Activated naive CD8-positive, alpha-beta T cell treated with anti-CD3 and anti-CD28 coated beads, Interleukin-2, amount 10 ng/mL, durations not matched to agents 7 days and 5 days (primary cell): Measurements from ENCODE around the gene RNASE8. TPM values are rescaled to one million over a fixed set of nuclear protein-coding genes. Genes with fewer than 3 reads are reported as not detected.

ENCODE experiments used
- ATAC-seq: fragments of 150-1000 bp; cut with Tn5 transposase; one replicate; pipeline ENCODE4 v1.10.0; 2021; ENCODE audit warnings: low read depth, moderate library complexity
- POLR2A ChIA-PET: fragments of 350-600 bp; sonication (Branson Sonifier 250); formaldehyde crosslinking; loops from one replicate; lab custom pipeline; 2021; ENCODE audit warnings: antibody characterized with exemption; lab: Charles Lee
- DNase-seq: peaks from one replicate; pipeline ENCODE4 v3.0.0; 2021
- H3K27ac Mint-ChIP-seq: one replicate; pipeline ENCODE4 v1.8.0; 2022; ENCODE audit warnings: mild to moderate bottlenecking, mixed read lengths
- H3K27me3 Mint-ChIP-seq: one replicate; pipeline ENCODE4 v1.8.0; 2022; ENCODE audit warnings: mild to moderate bottlenecking, moderate library complexity, mixed read lengths
- H3K36me3 Mint-ChIP-seq: one replicate; pipeline ENCODE4 v1.8.0; 2021; ENCODE audit warnings: mild to moderate bottlenecking, mixed read lengths
- H3K4me1 Mint-ChIP-seq: one replicate; pipeline ENCODE4 v1.8.0; 2021; ENCODE audit warnings: mixed read lengths
- H3K4me3 Mint-ChIP-seq: one replicate; pipeline ENCODE4 v1.8.0; 2022; ENCODE audit warnings: mild to moderate bottlenecking, moderate library complexity, mixed read lengths
- H3K9me3 Mint-ChIP-seq: one replicate; pipeline ENCODE4 v1.8.0; 2021; ENCODE audit warnings: mixed read lengths
- total RNA-seq, 2 experiments: library from RNA; stranded (reverse); gene quantifications; one replicate each; pipeline ENCODE4 v1.2.3, GENCODE V29; 2021

RNASE8 gene
- total RNA-seq, 2 experiments from 2014 or later: not detected

DNA sequence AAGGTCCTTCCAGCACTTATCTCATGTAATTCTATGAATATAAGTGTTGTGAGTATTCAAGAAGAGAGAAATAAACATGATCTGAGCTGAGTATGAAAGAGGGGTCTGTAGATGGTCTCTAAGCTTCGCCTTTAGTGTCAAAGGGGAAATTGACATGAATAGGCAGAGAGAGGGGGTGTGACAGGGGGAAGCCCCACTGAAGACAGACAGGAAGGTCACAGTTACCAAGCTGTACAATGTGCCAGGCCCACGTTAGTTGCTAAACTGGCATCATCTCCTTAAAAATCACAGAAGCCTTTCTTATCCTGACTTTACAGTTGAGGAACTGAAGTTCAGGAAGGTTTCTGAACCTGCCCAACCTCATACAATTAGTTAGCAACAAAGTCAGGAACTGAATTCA lies 20.1 kb downstream of the RNASE8 start:
- H3K4me1 Mint-ChIP-seq: peaks cover 2% of the 10 kb centered on the region

DNA sequence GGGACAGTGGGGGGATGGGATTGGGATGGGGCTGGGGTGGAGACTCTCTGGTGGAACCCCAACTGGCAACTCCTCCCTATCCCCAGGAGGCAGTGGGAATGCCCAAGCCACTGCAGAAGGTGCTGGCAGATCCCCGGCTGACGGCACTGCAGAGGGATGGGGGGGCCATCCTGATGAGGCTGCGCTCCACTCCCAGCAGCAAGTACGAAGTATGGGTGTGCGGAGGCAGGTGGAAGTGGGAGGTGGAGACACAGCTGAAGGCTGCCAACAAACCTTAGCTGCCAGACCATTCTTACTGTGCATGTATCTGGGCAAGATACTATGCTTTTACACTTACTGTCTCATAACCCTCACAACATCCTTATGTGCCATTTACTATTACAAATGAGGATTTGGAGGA lies 20.7 kb downstream of the RNASE8 start:
- Mint-ChIP-seq H3K9me3 (no peaks in the 10 kb centered on the region), H3K4me3 (no peak overlapping the region), H3K4me1 (peaks cover 2% of the 10 kb centered on the region), H3K36me3 (no peaks in the 10 kb centered on the region), H3K27me3 (peaks cover 5% of the 10 kb centered on the region), H3K27ac (no peak overlapping the region)
- ATAC-seq (no peak), DNase-seq (no peak)
- POLR2A ChIA-PET: no interaction called here

More for the DNA sequence above, 20.1 kb downstream of the RNASE8 start:
- no peak for DNase-seq
- no peak overlapping the region for H3K27ac Mint-ChIP-seq
- peaks cover 9% of the 10 kb centered on the region for H3K27me3 Mint-ChIP-seq
- ATAC-seq: no peak
- no peaks in the 10 kb centered on the region for H3K9me3 Mint-ChIP-seq
- H3K36me3 Mint-ChIP-seq: no peaks in the 10 kb centered on the region
- H3K4me3 Mint-ChIP-seq: no peak overlapping the region
- POLR2A ChIA-PET: no interaction called here

GRCh38 chr14:21078726-21079125 lies 21.1 kb downstream of the RNASE8 start:
- no peak for ATAC-seq
- H3K36me3 Mint-ChIP-seq: no peaks in the 10 kb centered on the region
- no peaks in the 10 kb centered on the region for H3K9me3 Mint-ChIP-seq
- no peak for DNase-seq
- H3K4me1 Mint-ChIP-seq: peaks cover 2% of the 10 kb centered on the region
- peaks cover 4% of the 10 kb centered on the region for H3K27me3 Mint-ChIP-seq
- POLR2A ChIA-PET: no interaction called here
- no peak overlapping the region for H3K27ac Mint-ChIP-seq
- H3K4me3 Mint-ChIP-seq: no peak overlapping the region

GRCh38 chr14:21081521-21082142 lies 24.0 kb downstream of the RNASE8 start:
- no peak for DNase-seq
- H3K27me3 Mint-ChIP-seq: peaks cover 4% of the 10 kb centered on the region
- no peak overlapping the region for H3K27ac Mint-ChIP-seq
- no peaks in the 10 kb centered on the region for H3K9me3 Mint-ChIP-seq
- ATAC-seq: no peak
- POLR2A ChIA-PET: no interaction called here
- H3K36me3 Mint-ChIP-seq: no peaks in the 10 kb centered on the region
- H3K4me1 Mint-ChIP-seq: peaks cover 5% of the 10 kb centered on the region
- H3K4me3 Mint-ChIP-seq: no peak overlapping the region

DNA sequence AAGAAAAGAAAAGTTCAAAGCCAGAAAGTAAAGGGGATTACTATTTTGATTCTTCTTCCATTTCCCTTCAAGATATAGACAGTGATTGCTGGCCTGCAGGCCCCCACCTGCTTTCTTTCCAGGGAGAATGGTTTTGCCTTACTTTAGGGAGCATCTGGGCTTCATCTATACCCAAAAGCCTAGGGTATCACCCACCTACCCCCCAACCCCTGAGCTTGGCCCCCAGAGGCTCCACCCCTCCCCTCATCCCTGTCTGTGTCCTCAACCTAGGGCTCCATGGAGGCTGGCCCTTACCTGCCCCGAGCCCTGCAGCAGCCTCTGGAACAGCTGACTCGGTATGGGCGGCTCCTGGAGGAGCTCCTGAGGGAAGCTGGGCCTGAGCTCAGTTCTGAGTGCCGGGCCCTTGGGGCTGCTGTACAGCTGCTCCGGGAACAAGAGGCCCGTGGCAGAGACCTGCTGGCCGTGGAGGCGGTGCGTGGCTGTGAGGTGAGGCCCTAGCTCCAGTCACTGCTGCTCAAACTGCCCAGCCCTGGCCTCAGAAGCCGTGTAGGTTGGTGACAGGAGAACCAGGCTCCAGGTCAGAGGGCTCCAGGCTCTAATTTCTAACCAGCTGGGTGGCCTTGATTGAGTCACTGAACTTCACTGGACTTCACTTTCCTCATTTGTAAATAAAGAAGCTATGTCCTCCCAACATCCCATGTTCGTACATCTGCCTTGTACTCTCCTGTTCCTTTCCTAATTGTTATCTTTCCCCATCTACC lies 26.1 kb downstream of the RNASE8 start:
- peaks cover 2% of the 10 kb centered on the region for H3K27me3 Mint-ChIP-seq
- no peak overlapping the region for H3K27ac Mint-ChIP-seq
- no peaks in the 10 kb centered on the region for H3K9me3 Mint-ChIP-seq
- ATAC-seq: no peak
- POLR2A ChIA-PET: no interaction called here
- DNase-seq: no peak
- H3K4me1 Mint-ChIP-seq: peaks cover 17% of the 10 kb centered on the region
- H3K4me3 Mint-ChIP-seq: no peak overlapping the region
- H3K36me3 Mint-ChIP-seq: no peaks in the 10 kb centered on the region

- Mint-ChIP-seq H3K4me3 (no peak overlapping the region), H3K4me1 (peaks cover 20% of the 10 kb centered on the region), H3K36me3 (no peaks in the 10 kb centered on the region), H3K27ac (no peak overlapping the region), H3K9me3 (no peaks in the 10 kb centered on the region), H3K27me3 (peaks cover 2% of the 10 kb centered on the region)
- POLR2A ChIA-PET: no interaction called here
- DNase-seq (no peak), ATAC-seq (no peak)
Observed at GRCh38 chr14:21084396-21084795, 26.8 kb downstream of the RNASE8 start.

DNA sequence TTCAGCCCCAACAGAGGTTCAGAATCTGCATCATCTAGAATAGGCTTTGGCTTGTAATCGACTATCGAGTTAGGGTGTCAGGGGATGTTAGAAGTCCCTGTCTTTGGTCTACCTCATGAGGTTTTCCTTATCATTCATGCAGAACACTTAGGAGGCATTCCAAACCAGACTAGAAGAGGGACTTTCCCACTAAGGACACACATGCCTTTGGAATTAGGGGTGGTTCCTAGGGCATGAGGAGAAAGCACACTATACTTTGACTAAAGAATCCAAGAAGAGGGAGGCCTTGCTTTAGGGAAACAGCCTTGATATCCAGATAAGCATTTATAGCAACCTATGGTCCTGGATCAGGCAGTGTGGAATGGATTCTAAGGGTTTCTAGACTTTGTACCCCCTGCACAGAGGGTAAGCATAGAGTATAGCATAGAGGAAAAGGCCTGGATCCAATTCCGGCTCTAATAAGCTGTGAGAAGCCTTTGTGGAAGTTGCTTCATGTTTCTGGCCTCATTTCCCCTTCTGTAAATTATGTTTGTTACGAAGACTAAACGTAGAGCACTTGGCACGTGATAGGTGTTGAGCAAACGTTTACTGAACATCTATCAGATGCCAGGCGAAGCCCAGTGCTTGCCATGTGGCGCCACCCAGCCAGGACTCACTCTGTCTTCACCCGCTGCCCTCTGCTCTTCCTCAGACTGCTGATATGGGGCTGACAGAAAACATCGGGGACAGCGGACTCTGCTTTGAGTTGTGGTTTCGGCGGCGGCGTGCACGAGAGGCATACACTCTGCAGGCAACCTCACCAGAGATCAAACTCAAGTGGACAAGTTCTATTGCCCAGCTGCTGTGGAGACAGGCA lies 27.6 kb downstream of the RNASE8 start:
- H3K27me3 Mint-ChIP-seq: peaks cover 2% of the 10 kb centered on the region
- POLR2A ChIA-PET: no interaction called here
- peaks cover 20% of the 10 kb centered on the region for H3K4me1 Mint-ChIP-seq

DNA sequence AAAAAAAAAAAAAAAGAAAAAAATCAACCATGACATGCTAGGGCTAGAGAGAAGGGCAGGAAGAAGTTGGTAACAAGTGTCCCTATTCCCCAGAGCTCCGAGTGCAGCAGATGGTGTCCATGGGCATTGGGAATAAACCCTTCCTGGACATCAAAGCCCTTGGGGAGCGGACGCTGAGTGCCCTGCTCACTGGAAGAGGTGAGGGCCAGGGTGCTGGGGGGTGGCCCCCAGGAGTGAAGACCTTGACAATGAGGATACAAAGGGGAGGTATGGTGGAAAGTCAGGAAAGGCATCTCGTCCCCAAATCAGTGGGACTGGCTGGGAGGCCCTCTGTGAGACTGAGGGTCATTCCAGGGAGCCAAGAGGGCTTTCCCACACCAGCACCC lies 29.3 kb downstream of the RNASE8 start:
- H3K4me1 Mint-ChIP-seq: peaks cover 20% of the 10 kb centered on the region
- no peaks in the 10 kb centered on the region for H3K9me3 Mint-ChIP-seq
- POLR2A ChIA-PET: interaction anchor here (1.9 to 2.6 kb wide), 2 partner anchors 16 to 17 kb away, joined by 16 to 18 read pairs; partner anchors contain the start of gene ARHGEF40
- no peak overlapping the region for H3K27ac Mint-ChIP-seq
- no peak overlapping the region for H3K4me3 Mint-ChIP-seq
- ATAC-seq (no peak), DNase-seq (no peak)
- H3K36me3 Mint-ChIP-seq: no peaks in the 10 kb centered on the region
- H3K27me3 Mint-ChIP-seq: peaks cover 2% of the 10 kb centered on the region

More for the DNA sequence above, 27.6 kb downstream of the RNASE8 start:
- DNase-seq: no peak
- ATAC-seq: no peak
- H3K36me3 Mint-ChIP-seq: no peaks in the 10 kb centered on the region
- no peaks in the 10 kb centered on the region for H3K9me3 Mint-ChIP-seq
- H3K4me3 Mint-ChIP-seq: no peak overlapping the region
- H3K27ac Mint-ChIP-seq: no peak overlapping the region

- peak overlapping the region; percentile 53 for H3K27ac Mint-ChIP-seq
- no peak for DNase-seq
- H3K27me3 Mint-ChIP-seq: peaks cover 2% of the 10 kb centered on the region
- H3K4me1 Mint-ChIP-seq: peaks cover 21% of the 10 kb centered on the region
- H3K36me3 Mint-ChIP-seq: no peaks in the 10 kb centered on the region
- POLR2A ChIA-PET: interaction anchor here (0.9 to 2.6 kb wide), 3 partner anchors 16 to 73 kb away, joined by 3 to 18 read pairs (median 16); partner anchors contain the start of gene ARHGEF40
- peak; percentile 74 for ATAC-seq
- no peak overlapping the region for H3K4me3 Mint-ChIP-seq
- no peaks in the 10 kb centered on the region for H3K9me3 Mint-ChIP-seq
Observed at GRCh38 chr14:21087294-21088091, 29.9 kb downstream of the RNASE8 start.

DNA sequence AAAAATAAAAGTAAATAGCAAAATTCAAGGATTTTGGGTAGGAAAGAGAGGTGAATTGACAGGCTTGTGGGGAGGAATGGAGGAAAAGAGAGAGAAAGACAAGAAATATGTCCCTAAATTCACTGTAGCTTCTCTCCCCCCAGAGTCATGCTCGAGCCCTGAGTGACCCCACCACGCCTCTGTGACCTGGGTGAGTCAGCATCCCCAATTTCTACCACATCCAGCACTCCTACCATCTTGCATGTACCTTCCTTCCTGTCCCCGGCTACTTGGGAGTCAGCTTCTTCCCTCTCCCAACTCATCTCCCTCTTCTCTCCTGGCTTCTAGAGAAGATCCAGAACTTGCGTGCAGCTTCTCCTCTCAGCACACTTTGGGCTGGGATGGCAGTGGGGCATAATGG lies 31.1 kb downstream of the RNASE8 start:
- Mint-ChIP-seq H3K27me3 (peaks cover 2% of the 10 kb centered on the region), H3K4me3 (no peak overlapping the region), H3K27ac (no peak overlapping the region), H3K36me3 (no peaks in the 10 kb centered on the region), H3K4me1 (peaks cover 21% of the 10 kb centered on the region), H3K9me3 (no peaks in the 10 kb centered on the region)
- DNase-seq (no peak), ATAC-seq (no peak)
- POLR2A ChIA-PET: interaction anchor here (1.9 to 2.6 kb wide), 3 partner anchors 15 to 18 kb away, joined by 4 to 16 read pairs (median 5); partner anchors contain the start of gene ARHGEF40

DNA sequence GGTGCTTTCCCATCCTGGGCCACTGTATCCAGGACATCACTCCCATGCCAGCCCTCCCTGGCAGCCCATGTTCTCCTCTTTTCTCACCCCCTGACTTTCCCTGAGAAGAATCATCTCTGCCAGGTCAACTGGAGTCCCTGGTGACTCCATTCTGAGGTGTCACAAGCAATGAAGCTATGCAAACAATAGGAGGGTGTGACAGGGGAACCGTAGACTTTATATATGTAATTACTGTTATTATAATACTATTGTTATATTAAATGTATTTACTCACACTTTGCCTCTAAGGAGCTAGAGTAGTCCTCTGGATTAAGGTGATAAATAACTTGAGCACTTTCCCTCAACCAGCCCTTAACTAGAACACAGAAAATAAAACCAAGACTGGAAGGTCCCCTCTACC lies 31.6 kb downstream of the RNASE8 start:
- POLR2A ChIA-PET: interaction anchor here (0.8 to 2.0 kb wide), 4 partner anchors 14 to 21 kb away, joined by 3 to 5 read pairs (median 4); no protein-coding TSS in a partner anchor
- peaks cover 4% of the 10 kb centered on the region for H3K27me3 Mint-ChIP-seq
- peaks cover 20% of the 10 kb centered on the region for H3K4me1 Mint-ChIP-seq
- H3K27ac Mint-ChIP-seq: no peak overlapping the region
- DNase-seq: no peak
- no peak for ATAC-seq
- no peak overlapping the region for H3K4me3 Mint-ChIP-seq
- H3K9me3 Mint-ChIP-seq: no peaks in the 10 kb centered on the region
- H3K36me3 Mint-ChIP-seq: no peaks in the 10 kb centered on the region

DNA sequence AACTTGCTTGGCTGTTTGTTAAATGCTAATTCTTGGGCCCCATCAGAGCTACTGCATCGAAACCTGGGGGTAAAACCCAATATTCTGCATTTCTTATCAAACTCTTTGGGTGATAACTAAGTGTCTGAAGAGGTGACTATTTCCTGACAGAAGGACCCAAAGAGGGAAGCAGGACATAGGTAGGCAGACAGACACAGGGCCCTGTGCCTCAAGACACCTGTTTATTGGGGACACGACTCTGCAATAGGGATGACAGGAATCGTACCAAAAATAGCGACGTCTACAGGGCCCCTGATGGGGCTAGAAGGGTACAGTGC lies 32.2 kb downstream of the RNASE8 start:
- POLR2A ChIA-PET: interaction anchor here (0.8 to 2.0 kb wide), 4 partner anchors 13 to 21 kb away, joined by 3 to 5 read pairs (median 4); no protein-coding TSS in a partner anchor
- DNase-seq: no peak
- H3K27me3 Mint-ChIP-seq: peaks cover 3% of the 10 kb centered on the region
- no peak overlapping the region for H3K4me3 Mint-ChIP-seq
- peaks cover 20% of the 10 kb centered on the region for H3K4me1 Mint-ChIP-seq
- no peak overlapping the region for H3K27ac Mint-ChIP-seq
- H3K9me3 Mint-ChIP-seq: no peaks in the 10 kb centered on the region
- H3K36me3 Mint-ChIP-seq: no peaks in the 10 kb centered on the region
- no peak for ATAC-seq
